Peyer's patch (tissue), 4 donors: ENCODE results near the gene TBCB. TPM values are rescaled to one million over a fixed set of nuclear protein-coding genes. Genes with fewer than 3 reads are reported as not detected.
"Not testable (repeated sequence)": the region's sequence is repeated elsewhere in the genome, so short reads cannot be mapped to it uniquely, and the experiment has no call there.

ENCODE experiments used
- DNase-seq, 3 donors: peaks; one replicate each; pipeline ENCODE4 v3.0.0-alpha.2; 2017 to 2019
- H3K27ac ChIP-seq, 4 donors: fragments of 200-600 bp; sonication (generic); one replicate each; pipeline ENCODE4 v1.5.1; 2016 to 2019
- H3K27me3 ChIP-seq, 2 donors: fragments of 200-600 bp; sonication (generic); one replicate each; pipeline ENCODE4 v1.5.1; 2019
- H3K36me3 ChIP-seq, 3 donors: fragments of 200-600 bp; sonication (generic); one replicate each; pipeline ENCODE4 v1.5.1; 2016 to 2019
- H3K4me1 ChIP-seq, 4 donors: fragments of 200-600 bp; sonication (generic); one replicate each; pipeline ENCODE4 v1.5.1; 2016 to 2019
- H3K4me3 ChIP-seq, 4 donors: fragments of 200-600 bp; sonication (generic); 1 replicate in 3 of 4; 2 replicates in 1 of 4; pipeline ENCODE4 v1.5.1; 2016 to 2019; ENCODE audit warnings: mild to moderate bottlenecking in 1 of 4
- H3K9me3 ChIP-seq, 4 donors: fragments of 200-600 bp; sonication (generic); one replicate each; pipeline ENCODE4 v1.5.1; 2016 to 2019; ENCODE audit warnings: mild to moderate bottlenecking in 1 of 4
- CTCF ChIP-seq, 6 experiments: fragments of 450-650 bp in 4 of 6; fragments of 200-600 bp in 2 of 6; sonication (generic) in 1 of 6; IDR thresholded peaks; one replicate each; pipeline ENCODE4 v1.5.1; 2017 to 2019; ENCODE audit warnings: antibody characterized with exemption in 6 of 6, mild to moderate bottlenecking in 3 of 6, moderate library complexity in 1 of 6
- POLR2A ChIP-seq, 2 donors: fragments of 450-650 bp; IDR thresholded peaks; one replicate each; pipeline ENCODE4 v1.5.1; 2017; ENCODE audit warnings: antibody characterized with exemption in 2 of 2, mild to moderate bottlenecking in 2 of 2, moderate library complexity in 2 of 2
- total RNA-seq, 4 donors: library from RNA; depleted of rRNA; stranded (reverse); fragments of >200 nt; gene quantifications; one replicate each; pipeline ENCODE4 v1.1.0, GENCODE V29; 2016

The TBCB gene
- 10 to 100 TPM; 59.7 to 81.7 (median 69.1) TPM for total RNA-seq

GRCh38 chr19:36115453-36116343 lies at the start of gene TBCB:
Gene TBCB, plus strand, starts transcription at chr19:36115468. Its CDS starts 93 bp downstream, at chr19:36115561.
- no peak for TF ChIP-seq CTCF (IDR thresholded peaks at IDR 0.05)
- peak in 1 of 2 donors; percentile 11 for TF ChIP-seq POLR2A (IDR thresholded peaks at IDR 0.05)
- peak within 1 kb of the TSS; percentile 60 to 95 (median 80) for H3K4me3 ChIP-seq
- no peaks in the 10 kb centered on the region for H3K27me3 ChIP-seq
- no peaks in the 10 kb centered on the region for H3K9me3 ChIP-seq
- H3K36me3 ChIP-seq = peaks cover 0 to 36% (median 0%) of the 10 kb centered on the region in 3 donors
- peak; percentile 92 to 95 (median 93) for DNase-seq
- peak within 1 kb of the TSS; percentile 81 to 95 (median 88) for H3K27ac ChIP-seq
- peaks cover 4 to 22% (median 15%) of the 10 kb centered on the region in 4 donors for H3K4me1 ChIP-seq

GRCh38 chr19:36067681-36068080 lies 47.6 kb upstream of the TBCB start:
- Histone ChIP-seq H3K4me3 (no peak overlapping the region), H3K4me1 (no peaks in the 10 kb centered on the region), H3K36me3 (no peaks in the 10 kb centered on the region), H3K27me3 (no peaks in the 10 kb centered on the region), H3K27ac (no peak overlapping the region), H3K9me3 (no peaks in the 10 kb centered on the region)
- no peak for DNase-seq
- no peak for TF ChIP-seq CTCF (IDR thresholded peaks at IDR 0.05)

GRCh38 chr19:36068810-36069499 lies 46.3 kb upstream of the TBCB start:
- H3K27ac ChIP-seq, H3K36me3 ChIP-seq, H3K4me1 ChIP-seq, H3K4me3 ChIP-seq, H3K9me3 ChIP-seq, H3K27me3 ChIP-seq, DNase-seq: not testable (repeated sequence)

- DNase-seq = no peak
- no peaks in the 10 kb centered on the region for H3K36me3 ChIP-seq
- H3K27me3 ChIP-seq = no peaks in the 10 kb centered on the region
- H3K27ac ChIP-seq = no peak overlapping the region
- H3K9me3 ChIP-seq = no peaks in the 10 kb centered on the region
- H3K4me3 ChIP-seq = no peak overlapping the region
- no peak for TF ChIP-seq CTCF (IDR thresholded peaks at IDR 0.05)
- TF ChIP-seq POLR2A (IDR thresholded peaks at IDR 0.05) = no peak
- no peaks in the 10 kb centered on the region for H3K4me1 ChIP-seq
These were observed 43.2 kb upstream of the TBCB start for GRCh38 chr19:36072081-36072480.

GRCh38 chr19:36073121-36073876 lies 42.0 kb upstream of the TBCB start:
- Histone ChIP-seq H3K36me3 (no peaks in the 10 kb centered on the region), H3K27me3 (no peaks in the 10 kb centered on the region), H3K4me1 (no peaks in the 10 kb centered on the region), H3K9me3 (no peaks in the 10 kb centered on the region), H3K4me3 (no peak overlapping the region), H3K27ac (no peak overlapping the region)
- DNase-seq = no peak
- TF ChIP-seq POLR2A (IDR thresholded peaks at IDR 0.05) = no peak
- no peak for TF ChIP-seq CTCF (IDR thresholded peaks at IDR 0.05)
